H9 (cell line): ENCODE data around the gene SPCS2. TPM values are rescaled to one million over a fixed set of nuclear protein-coding genes. Genes with fewer than 3 reads are reported as not detected.

ENCODE experiments used
- DNase-seq: peaks from one replicate; pipeline ENCODE4 v3.0.0-alpha.2; 2017
- H2AFZ ChIP-seq: one replicate; pipeline ENCODE4 v1.6.1; 2013; ENCODE audit warnings: mild to moderate bottlenecking, low read length, control low read depth, moderate library complexity
- H2AK5ac ChIP-seq: 2 replicates; pipeline ENCODE4 v1.6.1; 2013; ENCODE audit warnings: low read length, control low read depth, mixed read lengths; ENCODE audit not compliant: insufficient read length
- H2BK120ac ChIP-seq: one replicate; pipeline ENCODE4 v1.6.1; 2013; ENCODE audit warnings: low read depth, mild to moderate bottlenecking, low read length, control low read depth, inconsistent platforms; ENCODE audit not compliant: poor library complexity, severe bottlenecking
- H2BK12ac ChIP-seq: 2 replicates; pipeline ENCODE4 v1.6.1; 2013; ENCODE audit warnings: low read length, control low read depth, mixed read lengths, low read depth; ENCODE audit not compliant: insufficient read length
- H2BK15ac ChIP-seq: 2 replicates; pipeline ENCODE4 v1.6.1; 2013; ENCODE audit warnings: low read depth, low read length, control low read depth
- H2BK20ac ChIP-seq: one replicate; pipeline ENCODE4 v1.6.1; 2013; ENCODE audit warnings: low read depth, mild to moderate bottlenecking, low read length, control low read depth, inconsistent platforms; ENCODE audit not compliant: poor library complexity, severe bottlenecking
- H2BK5ac ChIP-seq: 2 replicates; pipeline ENCODE4 v1.6.1; 2013; ENCODE audit warnings: low read length, control low read depth, mixed read lengths; ENCODE audit not compliant: insufficient read length
- H3K14ac ChIP-seq: 2 replicates; pipeline ENCODE4 v1.6.1; 2013; ENCODE audit warnings: low read length, control low read depth; ENCODE audit not compliant: insufficient read depth
- H3K18ac ChIP-seq: 2 replicates; pipeline ENCODE4 v1.6.1; 2013; ENCODE audit warnings: low read depth, mild to moderate bottlenecking, mixed read lengths, low read length, control low read depth; ENCODE audit not compliant: insufficient read length
- H3K23ac ChIP-seq: 2 replicates; pipeline ENCODE4 v1.6.1; 2013; ENCODE audit warnings: low read length, control low read depth, mixed read lengths, low read depth; ENCODE audit not compliant: insufficient read length
- H3K23me2 ChIP-seq: 2 replicates; pipeline ENCODE4 v1.6.1; 2013; ENCODE audit warnings: low read depth, mild to moderate bottlenecking, mixed read lengths, low read length, control low read depth; ENCODE audit not compliant: insufficient read length, poor library complexity, severe bottlenecking
- H3K27ac ChIP-seq: 2 replicates; pipeline ENCODE4 v1.5.1; 2013; ENCODE audit warnings: low read length, control low read depth, mixed read lengths, low read depth; ENCODE audit not compliant: insufficient read length
- H3K27me3 ChIP-seq: 2 replicates; pipeline ENCODE4 v1.6.1; 2013; ENCODE audit warnings: low read length, control low read depth, inconsistent platforms; ENCODE audit not compliant: insufficient read depth
- H3K4ac ChIP-seq: 2 replicates; pipeline ENCODE4 v1.6.1; 2013; ENCODE audit warnings: low read depth, mild to moderate bottlenecking, control low read depth, inconsistent platforms, low read length, moderate library complexity
- H3K4me1 ChIP-seq: 2 replicates; pipeline ENCODE4 v1.6.1; 2013; ENCODE audit warnings: low read length, control low read depth, inconsistent platforms; ENCODE audit not compliant: insufficient read depth
- H3K4me2 ChIP-seq: 2 replicates; pipeline ENCODE4 v1.6.1; 2013; ENCODE audit warnings: low read length, control low read depth, mixed read lengths; ENCODE audit not compliant: insufficient read length, insufficient read depth
- H3K56ac ChIP-seq: 2 replicates; pipeline ENCODE4 v1.6.1; 2013; ENCODE audit warnings: low read depth, mild to moderate bottlenecking, mixed read lengths, low read length, control low read depth; ENCODE audit not compliant: insufficient read length
- H3K79me1 ChIP-seq: 2 replicates; pipeline ENCODE4 v1.6.1; 2013; ENCODE audit warnings: low read depth, mild to moderate bottlenecking, moderate library complexity, low read length, control low read depth, inconsistent platforms; ENCODE audit not compliant: insufficient read depth, poor library complexity, severe bottlenecking
- H3K79me2 ChIP-seq: 2 replicates; pipeline ENCODE4 v1.6.1; 2013; ENCODE audit warnings: low read length, control low read depth, inconsistent platforms; ENCODE audit not compliant: insufficient read depth
- H3K9ac ChIP-seq: 2 replicates; pipeline ENCODE4 v1.6.1; 2013; ENCODE audit warnings: low read length, control low read depth, mixed read lengths; ENCODE audit not compliant: insufficient read length; ENCODE audit errors: extremely low read depth
- H3K9me3 ChIP-seq: one replicate; pipeline ENCODE4 v1.6.1; 2013; ENCODE audit warnings: low read depth, low read length, inconsistent platforms; ENCODE audit not compliant: control insufficient read depth
- H3T11ph ChIP-seq: one replicate; pipeline ENCODE4 v1.6.1; 2013; ENCODE audit warnings: mild to moderate bottlenecking, low read length, control low read depth, inconsistent platforms
- H4K20me1 ChIP-seq: one replicate; pipeline ENCODE4 v1.6.1; 2013; ENCODE audit not compliant: control insufficient read depth, insufficient read length, insufficient read depth
- H4K5ac ChIP-seq: 2 replicates; pipeline ENCODE4 v1.6.1; 2013; ENCODE audit warnings: low read depth, mild to moderate bottlenecking, mixed read lengths, low read length, control low read depth; ENCODE audit not compliant: insufficient read length
- H4K8ac ChIP-seq: replicated peaks from 2 replicates; pipeline ENCODE4 v1.6.1; 2013; ENCODE audit warnings: low read length, control low read depth, mixed read lengths, low read depth; ENCODE audit not compliant: insufficient read length
- H4K91ac ChIP-seq: 2 replicates; pipeline ENCODE4 v1.6.1; 2013; ENCODE audit warnings: low read depth, mild to moderate bottlenecking, moderate library complexity, mixed read lengths, low read length, control low read depth; ENCODE audit not compliant: insufficient read length
- H3K27ac Mint-ChIP-seq, 3 experiments: 2 replicates in 2 of 3; 3 replicates in 1 of 3; pipeline ENCODE4 v1.8.0; 2020 to 2021; ENCODE audit warnings: mixed read lengths in 3 of 3, mild to moderate bottlenecking in 1 of 3, moderate library complexity in 1 of 3
- H3K27me3 Mint-ChIP-seq: 2 replicates; pipeline ENCODE4 v1.8.0; 2021; ENCODE audit warnings: low read depth, mild to moderate bottlenecking, moderate library complexity, mixed read lengths
- H3K36me3 Mint-ChIP-seq, 3 experiments: 2 replicates in 2 of 3; 3 replicates in 1 of 3; pipeline ENCODE4 v1.8.0; 2020 to 2021; ENCODE audit warnings: low read depth in 3 of 3, mixed read lengths in 3 of 3; ENCODE audit not compliant: insufficient read depth in 1 of 3
- H3K4me1 Mint-ChIP-seq, 2 experiments: 2 replicates each; pipeline ENCODE4 v1.8.0; 2020; ENCODE audit warnings: mixed read lengths in 2 of 2
- H3K4me3 Mint-ChIP-seq, 2 experiments: 2 replicates in 1 of 2; 3 replicates in 1 of 2; pipeline ENCODE4 v1.8.0; 2020 to 2021; ENCODE audit warnings: mild to moderate bottlenecking in 2 of 2, mixed read lengths in 2 of 2, moderate library complexity in 1 of 2
- H3K9me3 Mint-ChIP-seq, 2 experiments: 2 replicates in 1 of 2; 3 replicates in 1 of 2; pipeline ENCODE4 v1.8.0; 2020; ENCODE audit warnings: mild to moderate bottlenecking in 2 of 2, mixed read lengths in 2 of 2, moderate library complexity in 1 of 2
- CTCF ChIP-seq: fragments of 200-600 bp; sonication (generic); conservative IDR thresholded peaks from 3 replicates; pipeline ENCODE4 v1.8.0; 2021; ENCODE audit warnings: antibody characterized with exemption, mild to moderate bottlenecking
- WGBS: extraction: QIAGEN DNeasy Blood & Tissue Kit; methylation state at CpG from one replicate; pipeline ENCODE4 v1.1.7; 2013; ENCODE audit warnings: missing lambda C conversion rate, low lambda C conversion rate, mixed read lengths; ENCODE audit not compliant: insufficient read length; ENCODE audit errors: extremely low coverage; 5-methylcytosine and 5-hydroxymethylcytosine counted together
- total RNA-seq: library from RNA; stranded (reverse); gene quantifications from 2 replicates; pipeline ENCODE4 v1.2.1, GENCODE V29; 2021

The SPCS2 gene
- total RNA-seq, 1 experiment from 2014 or later: 144 TPM

- Histone ChIP-seq H2BK20ac (no peak overlapping the region), H3K14ac (no peak overlapping the region), H2BK15ac (no peak overlapping the region), H4K20me1 (no peaks in the 10 kb centered on the region), H3K56ac (no peak overlapping the region), H3K23ac (no peak overlapping the region), H3K27me3 (no peaks in the 10 kb centered on the region; the same call in 1 of the 2 replicates), H3T11ph (no peak overlapping the region), H4K91ac (no peak overlapping the region), H3K79me1 (no peaks in the 10 kb centered on the region), H3K27ac (no peak overlapping the region), H3K4me2 (no peak overlapping the region), H2BK5ac (no peak overlapping the region), H2AK5ac (no peak overlapping the region), H3K79me2 (no peaks in the 10 kb centered on the region), H4K8ac (no peak overlapping the region), H3K9ac (no peak overlapping the region), H3K18ac (no peak overlapping the region), H3K4me1 (no peaks in the 10 kb centered on the region), H2BK120ac (no peak overlapping the region), H2AFZ (no peak overlapping the region), H4K5ac (no peak overlapping the region), H2BK12ac (no peak overlapping the region), H3K23me2 (no peaks in the 10 kb centered on the region), H3K9me3 (no peaks in the 10 kb centered on the region), H3K4ac (no peak overlapping the region)
- H3K27me3 Mint-ChIP-seq: no peaks in the 10 kb centered on the region
- no peaks in the 10 kb centered on the region for H3K9me3 Mint-ChIP-seq
- WGBS: no CpG with 5 or more reads among the region's 4 CpGs
- no peaks in the 10 kb centered on the region for H3K36me3 Mint-ChIP-seq
- no peak for DNase-seq
- H3K4me3 Mint-ChIP-seq: no peak overlapping the region
- H3K4me1 Mint-ChIP-seq: no peaks in the 10 kb centered on the region
- no peak for TF ChIP-seq CTCF
- no peak overlapping the region for H3K27ac Mint-ChIP-seq
Observed at GRCh38 chr11:74909385-74909784, 39.7 kb upstream of the SPCS2 start.
